Endodermal cell (in vitro differentiated cells): ENCODE results near the gene RCN2. TPM values are rescaled to one million over a fixed set of nuclear protein-coding genes. Genes with fewer than 3 reads are reported as not detected.

Experiments used
- DNase-seq: peaks from one replicate; pipeline ENCODE4 v3.0.0-alpha.2; 2017
- H3K27ac ChIP-seq: 2 replicates; pipeline ENCODE4 v1.5.1; 2013; ENCODE audit warnings: mild to moderate bottlenecking, low read depth, low read length, moderate library complexity
- H3K27me3 ChIP-seq: 2 replicates; pipeline ENCODE4 v1.6.1; 2013; ENCODE audit warnings: mild to moderate bottlenecking, low read length, moderate library complexity; ENCODE audit not compliant: insufficient read depth, control insufficient read depth, poor library complexity, severe bottlenecking
- H3K36me3 ChIP-seq: 2 replicates; pipeline ENCODE4 v1.7.0; 2013; ENCODE audit warnings: mild to moderate bottlenecking, low read length, moderate library complexity; ENCODE audit not compliant: control insufficient read depth, insufficient read depth
- H3K4me1 ChIP-seq: one replicate; pipeline ENCODE4 v1.7.0; 2013; ENCODE audit warnings: low read length; ENCODE audit not compliant: control insufficient read depth, insufficient read depth
- H3K4me3 ChIP-seq: 2 replicates; pipeline ENCODE4 v1.5.1; 2013; ENCODE audit warnings: mild to moderate bottlenecking, low read length, moderate library complexity
- H3K9ac ChIP-seq: 2 replicates; pipeline ENCODE4 v1.6.1; 2013; ENCODE audit warnings: mild to moderate bottlenecking, low read length, moderate library complexity; ENCODE audit not compliant: poor library complexity, severe bottlenecking; ENCODE audit errors: extremely low read depth
- H3K9me3 ChIP-seq: 2 replicates; pipeline ENCODE4 v1.6.1; 2013; ENCODE audit warnings: mild to moderate bottlenecking, low read length, moderate library complexity; ENCODE audit not compliant: control insufficient read depth
- H3K27ac Mint-ChIP-seq: 2 replicates; pipeline ENCODE4 v1.8.0; 2020; ENCODE audit warnings: mixed read lengths
- H3K27me3 Mint-ChIP-seq: 2 replicates; pipeline ENCODE4 v1.8.0; 2021; ENCODE audit warnings: mild to moderate bottlenecking, mixed read lengths; ENCODE audit not compliant: insufficient read depth
- H3K36me3 Mint-ChIP-seq: 2 replicates; pipeline ENCODE4 v1.8.0; 2020; ENCODE audit warnings: low read depth, mixed read lengths
- H3K4me1 Mint-ChIP-seq: 2 replicates; pipeline ENCODE4 v1.8.0; 2020; ENCODE audit warnings: mixed read lengths
- H3K4me3 Mint-ChIP-seq: 2 replicates; pipeline ENCODE4 v1.8.0; 2020; ENCODE audit warnings: mild to moderate bottlenecking, moderate library complexity, mixed read lengths
- H3K9me3 Mint-ChIP-seq: 2 replicates; pipeline ENCODE4 v1.8.0; 2020; ENCODE audit warnings: mild to moderate bottlenecking, mixed read lengths
- CTCF ChIP-seq: fragments of 200-600 bp; sonication (generic); conservative IDR thresholded peaks from 2 replicates; pipeline ENCODE4 v1.5.0; 2021; ENCODE audit warnings: antibody characterized with exemption, mild to moderate bottlenecking
- WGBS, 2 experiments: methylation state at CpG; one replicate each; pipeline versions ENCODE4 v1.1.5 to v1.1.7; 2013; ENCODE audit warnings: missing lambda C conversion rate in 2 of 2, mixed read lengths in 1 of 2; ENCODE audit not compliant: insufficient coverage in 1 of 2, insufficient read length in 1 of 2; 5-methylcytosine and 5-hydroxymethylcytosine counted together
- total RNA-seq, 2 donors: library from RNA; stranded (reverse); fragmentation: NEBNext Ultra II Directional in 1 of 2; extraction: Animal tissue kit (Norgen Biotek cat#: 25700) in 1 of 2; gene quantifications; 2 replicates in 1 of 2; 3 replicates in 1 of 2; pipeline ENCODE4 v1.2.1, GENCODE V29; 2021

The RCN2 gene
- total RNA-seq, 2 donors from 2014 or later = 151 to 165 TPM

GRCh38 chr15:76976141-76976540, 44.6 kb downstream of the RCN2 start:
- Mint-ChIP-seq H3K27ac (no peak overlapping the region), H3K9me3 (peaks cover 4% of the 10 kb centered on the region), H3K36me3 (no peaks in the 10 kb centered on the region), H3K27me3 (peaks cover 2% of the 10 kb centered on the region), H3K4me3 (no peak overlapping the region), H3K4me1 (peaks cover 9% of the 10 kb centered on the region)
- Histone ChIP-seq H3K4me1 (peaks cover 11% of the 10 kb centered on the region), H3K27ac (no peak overlapping the region), H3K36me3 (no peaks in the 10 kb centered on the region), H3K9me3 (no peaks in the 10 kb centered on the region), H3K9ac (no peak overlapping the region), H3K27me3 (no peaks in the 10 kb centered on the region), H3K4me3 (no peak overlapping the region)
- no peak for TF ChIP-seq CTCF
- 87 to 100% methylated on average over 1 of the region's 1 CpG for WGBS, 2 experiments
- DNase-seq = no peak

- peak; percentile 21 for DNase-seq
- peaks cover 4% of the 10 kb centered on the region for H3K9me3 Mint-ChIP-seq
- H3K27ac ChIP-seq = no peak overlapping the region
- H3K9me3 ChIP-seq = no peaks in the 10 kb centered on the region
- H3K27me3 Mint-ChIP-seq = peaks cover 2% of the 10 kb centered on the region
- no peaks in the 10 kb centered on the region for H3K36me3 Mint-ChIP-seq
- no peak for TF ChIP-seq CTCF
- no peak overlapping the region for H3K4me3 ChIP-seq
- no peaks in the 10 kb centered on the region for H3K27me3 ChIP-seq
- H3K27ac Mint-ChIP-seq = no peak overlapping the region
- H3K4me1 ChIP-seq = peaks cover 11% of the 10 kb centered on the region
- no peak overlapping the region for H3K9ac ChIP-seq
- no peaks in the 10 kb centered on the region for H3K36me3 ChIP-seq
- H3K4me3 Mint-ChIP-seq = no peak overlapping the region
- peaks cover 7% of the 10 kb centered on the region for H3K4me1 Mint-ChIP-seq
- 92 to 96% methylated on average over 3 of the region's 5 CpGs for WGBS, 2 experiments
Observed at GRCh38 chr15:76976572-76977270, 45.2 kb downstream of the RCN2 start.

- peak; percentile 26 for DNase-seq
- Mint-ChIP-seq H3K9me3 (peaks cover 4% of the 10 kb centered on the region), H3K27me3 (peaks cover 2% of the 10 kb centered on the region), H3K4me3 (no peak overlapping the region), H3K27ac (no peak overlapping the region), H3K4me1 (peaks cover 15% of the 10 kb centered on the region), H3K36me3 (no peaks in the 10 kb centered on the region)
- Histone ChIP-seq H3K9ac (no peak overlapping the region), H3K27ac (no peak overlapping the region), H3K4me1 (peaks cover 8% of the 10 kb centered on the region), H3K4me3 (no peak overlapping the region), H3K36me3 (no peaks in the 10 kb centered on the region), H3K27me3 (no peaks in the 10 kb centered on the region), H3K9me3 (no peaks in the 10 kb centered on the region)
- 93 to 97% methylated on average over 9 to 18 of the region's 18 CpGs for WGBS, 2 experiments
- TF ChIP-seq CTCF = no peak
Observed at GRCh38 chr15:76978522-76979330, 47.2 kb downstream of the RCN2 start.
